GM21367 (cell line): ENCODE results near the gene VPS51.
"Not testable (repeated sequence)": the region's sequence is repeated elsewhere in the genome, so short reads cannot be mapped to it uniquely, and the experiment has no call there.

Experiments
- ATAC-seq: cut with Tn5 transposase; IDR thresholded peaks from one replicate; pipeline ENCODE4 v1.9.1; 2021; ENCODE audit not compliant: unreplicated experiment

VPS51 gene

GRCh38 chr11:65132238-65132987 is 36.4 kb downstream of the VPS51 start:
- no peak for ATAC-seq

- ATAC-seq: no peak
These were observed 37.1 kb downstream of the VPS51 start for GRCh38 chr11:65132988-65133700.

GRCh38 chr11:65133724-65134123 is 37.7 kb downstream of the VPS51 start:
- no peak for ATAC-seq

GRCh38 chr11:65134240-65134951 is 38.4 kb downstream of the VPS51 start, which contains the start of gene SYVN1:
Gene SYVN1, minus strand, starts transcription at chr11:65134519. Its CDS starts 918 bp downstream, at chr11:65133601.
- peak; percentile 40 for ATAC-seq

- ATAC-seq: peak; percentile 59
These were observed 39.1 kb downstream of the VPS51 start for GRCh38 chr11:65134952-65135632.

- ATAC-seq: no peak
These were observed 39.7 kb downstream of the VPS51 start for GRCh38 chr11:65135633-65136145.

- no peak for ATAC-seq
These were observed 40.6 kb downstream of the VPS51 start for GRCh38 chr11:65136515-65137096.

- no peak for ATAC-seq
These were observed 46.0 kb downstream of the VPS51 start for GRCh38 chr11:65141896-65142494.

- no peak for ATAC-seq
These were observed 51.5 kb downstream of the VPS51 start for GRCh38 chr11:65147352-65148075.

GRCh38 chr11:65148657-65149056 is 52.6 kb downstream of the VPS51 start:
- ATAC-seq: no peak

GRCh38 chr11:65150131-65150508 is 54.1 kb downstream of the VPS51 start:
- ATAC-seq: not testable (repeated sequence)

- ATAC-seq: no peak
These were observed 54.7 kb downstream of the VPS51 start for GRCh38 chr11:65150509-65151299.

- ATAC-seq: no peak
These were observed 55.4 kb downstream of the VPS51 start for GRCh38 chr11:65151331-65151899.

- ATAC-seq: no peak
These were observed 56.1 kb downstream of the VPS51 start for GRCh38 chr11:65152122-65152521.

- no peak for ATAC-seq
These were observed 60.2 kb downstream of the VPS51 start for GRCh38 chr11:65156256-65156655.

GRCh38 chr11:65156926-65157325 is 60.9 kb downstream of the VPS51 start:
- ATAC-seq: no peak

- ATAC-seq: no peak
These were observed 61.3 kb downstream of the VPS51 start for GRCh38 chr11:65157336-65157735.

- no peak for ATAC-seq
These were observed 63.0 kb downstream of the VPS51 start for GRCh38 chr11:65159012-65159411.
